ENCODE data around the gene GGA1. TPM values are rescaled to one million over a fixed set of nuclear protein-coding genes. Genes with fewer than 3 reads are reported as not detected.

GGA1 gene
- total and polyA plus RNA-seq, 9 of the 15 experiments (the other 6 are each of a cell fraction or from before 2014, with no cell fraction given), result 1.5 to 69.5 (median 31.6) TPM

DNA sequence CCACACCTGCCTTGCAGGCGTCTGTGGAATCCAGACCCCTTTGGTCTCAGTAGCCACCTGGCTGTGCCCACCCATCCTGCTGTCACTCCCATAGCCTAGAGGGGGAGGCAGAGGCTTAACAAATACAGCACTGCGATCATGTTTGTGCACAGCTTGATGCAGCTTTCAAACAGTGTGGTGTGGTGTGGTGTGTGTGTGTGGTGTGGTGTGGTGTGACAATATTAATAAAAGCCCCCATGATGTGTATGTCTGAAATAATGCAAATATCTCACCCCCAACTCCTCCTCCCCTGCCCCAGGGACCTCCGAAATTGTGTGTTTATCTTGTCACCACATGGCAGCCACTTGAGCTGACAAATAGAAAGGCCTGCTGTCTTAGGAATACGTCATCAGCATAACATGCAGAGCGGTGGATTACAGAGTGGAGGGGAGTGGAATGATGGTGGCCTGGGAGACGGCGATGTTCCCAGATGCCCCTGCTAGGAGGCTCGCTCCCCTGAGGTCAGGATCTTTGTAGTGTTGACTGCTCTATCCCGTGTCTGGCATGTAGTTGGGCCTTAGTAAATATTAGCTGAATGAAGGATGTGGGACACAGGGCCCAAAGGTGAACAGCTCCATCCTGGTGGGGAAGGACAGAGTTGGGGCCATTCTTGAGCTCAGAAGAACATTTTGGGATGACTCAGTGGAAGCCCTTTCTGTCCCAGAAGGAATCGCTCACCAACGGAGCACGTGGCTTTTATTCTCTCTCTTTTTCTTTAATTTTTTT is 52.7 kb downstream of the GGA1 start (continued):
- TF ChIP-seq, protein P1, sequence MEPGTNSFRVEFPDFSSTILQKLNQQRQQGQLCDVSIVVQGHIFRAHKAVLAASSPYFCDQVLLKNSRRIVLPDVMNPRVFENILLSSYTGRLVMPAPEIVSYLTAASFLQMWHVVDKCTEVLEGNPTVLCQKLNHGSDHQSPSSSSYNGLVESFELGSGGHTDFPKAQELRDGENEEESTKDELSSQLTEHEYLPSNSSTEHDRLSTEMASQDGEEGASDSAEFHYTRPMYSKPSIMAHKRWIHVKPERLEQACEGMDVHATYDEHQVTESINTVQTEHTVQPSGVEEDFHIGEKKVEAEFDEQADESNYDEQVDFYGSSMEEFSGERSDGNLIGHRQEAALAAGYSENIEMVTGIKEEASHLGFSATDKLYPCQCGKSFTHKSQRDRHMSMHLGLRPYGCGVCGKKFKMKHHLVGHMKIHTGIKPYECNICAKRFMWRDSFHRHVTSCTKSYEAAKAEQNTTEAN (CRISPR knock-in tag; IDR thresholded peaks at IDR 0.05), result no peak
- TF ChIP-seq HIVEP1 (CRISPR knock-in tag; IDR thresholded peaks at IDR 0.05), result no peak
- TF ChIP-seq, protein P2, sequence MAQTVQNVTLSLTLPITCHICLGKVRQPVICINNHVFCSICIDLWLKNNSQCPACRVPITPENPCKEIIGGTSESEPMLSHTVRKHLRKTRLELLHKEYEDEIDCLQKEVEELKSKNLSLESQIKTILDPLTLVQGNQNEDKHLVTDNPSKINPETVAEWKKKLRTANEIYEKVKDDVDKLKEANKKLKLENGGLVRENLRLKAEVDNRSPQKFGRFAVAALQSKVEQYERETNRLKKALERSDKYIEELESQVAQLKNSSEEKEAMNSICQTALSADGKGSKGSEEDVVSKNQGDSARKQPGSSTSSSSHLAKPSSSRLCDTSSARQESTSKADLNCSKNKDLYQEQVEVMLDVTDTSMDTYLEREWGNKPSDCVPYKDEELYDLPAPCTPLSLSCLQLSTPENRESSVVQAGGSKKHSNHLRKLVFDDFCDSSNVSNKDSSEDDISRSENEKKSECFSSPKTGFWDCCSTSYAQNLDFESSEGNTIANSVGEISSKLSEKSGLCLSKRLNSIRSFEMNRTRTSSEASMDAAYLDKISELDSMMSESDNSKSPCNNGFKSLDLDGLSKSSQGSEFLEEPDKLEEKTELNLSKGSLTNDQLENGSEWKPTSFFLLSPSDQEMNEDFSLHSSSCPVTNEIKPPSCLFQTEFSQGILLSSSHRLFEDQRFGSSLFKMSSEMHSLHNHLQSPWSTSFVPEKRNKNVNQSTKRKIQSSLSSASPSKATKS (CRISPR knock-in tag; IDR thresholded peaks at IDR 0.05), result no peak
- TF ChIP-seq MIER1 (IDR thresholded peaks at IDR 0.05; ENCODE audit: low read depth), result no peak
- TF ChIP-seq STAT5A (IDR thresholded peaks at IDR 0.05; ENCODE audit: borderline replicate concordance, low read length), result no peak
- no peak for TF ChIP-seq ZNF57 (CRISPR knock-in tag; IDR thresholded peaks at IDR 0.05)
- no peak for TF ChIP-seq RBM22 (IDR thresholded peaks at IDR 0.05; ENCODE audit: low read depth, low read length, poor library complexity, severe bottlenecking)
- no peak for TF ChIP-seq RBM39 (optimal IDR thresholded peaks at IDR 0.05; ENCODE audit: low read depth, low read length)
- TF ChIP-seq IFI16 (CRISPR knock-in tag; IDR thresholded peaks at IDR 0.05), result no peak
- no peak for TF ChIP-seq BMI1 (IDR thresholded peaks at IDR 0.05; ENCODE audit: low read length)
- TF ChIP-seq, protein P3, sequence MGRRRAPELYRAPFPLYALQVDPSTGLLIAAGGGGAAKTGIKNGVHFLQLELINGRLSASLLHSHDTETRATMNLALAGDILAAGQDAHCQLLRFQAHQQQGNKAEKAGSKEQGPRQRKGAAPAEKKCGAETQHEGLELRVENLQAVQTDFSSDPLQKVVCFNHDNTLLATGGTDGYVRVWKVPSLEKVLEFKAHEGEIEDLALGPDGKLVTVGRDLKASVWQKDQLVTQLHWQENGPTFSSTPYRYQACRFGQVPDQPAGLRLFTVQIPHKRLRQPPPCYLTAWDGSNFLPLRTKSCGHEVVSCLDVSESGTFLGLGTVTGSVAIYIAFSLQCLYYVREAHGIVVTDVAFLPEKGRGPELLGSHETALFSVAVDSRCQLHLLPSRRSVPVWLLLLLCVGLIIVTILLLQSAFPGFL (CRISPR knock-in tag; IDR thresholded peaks at IDR 0.05), result no peak
- TF ChIP-seq, protein P4, sequence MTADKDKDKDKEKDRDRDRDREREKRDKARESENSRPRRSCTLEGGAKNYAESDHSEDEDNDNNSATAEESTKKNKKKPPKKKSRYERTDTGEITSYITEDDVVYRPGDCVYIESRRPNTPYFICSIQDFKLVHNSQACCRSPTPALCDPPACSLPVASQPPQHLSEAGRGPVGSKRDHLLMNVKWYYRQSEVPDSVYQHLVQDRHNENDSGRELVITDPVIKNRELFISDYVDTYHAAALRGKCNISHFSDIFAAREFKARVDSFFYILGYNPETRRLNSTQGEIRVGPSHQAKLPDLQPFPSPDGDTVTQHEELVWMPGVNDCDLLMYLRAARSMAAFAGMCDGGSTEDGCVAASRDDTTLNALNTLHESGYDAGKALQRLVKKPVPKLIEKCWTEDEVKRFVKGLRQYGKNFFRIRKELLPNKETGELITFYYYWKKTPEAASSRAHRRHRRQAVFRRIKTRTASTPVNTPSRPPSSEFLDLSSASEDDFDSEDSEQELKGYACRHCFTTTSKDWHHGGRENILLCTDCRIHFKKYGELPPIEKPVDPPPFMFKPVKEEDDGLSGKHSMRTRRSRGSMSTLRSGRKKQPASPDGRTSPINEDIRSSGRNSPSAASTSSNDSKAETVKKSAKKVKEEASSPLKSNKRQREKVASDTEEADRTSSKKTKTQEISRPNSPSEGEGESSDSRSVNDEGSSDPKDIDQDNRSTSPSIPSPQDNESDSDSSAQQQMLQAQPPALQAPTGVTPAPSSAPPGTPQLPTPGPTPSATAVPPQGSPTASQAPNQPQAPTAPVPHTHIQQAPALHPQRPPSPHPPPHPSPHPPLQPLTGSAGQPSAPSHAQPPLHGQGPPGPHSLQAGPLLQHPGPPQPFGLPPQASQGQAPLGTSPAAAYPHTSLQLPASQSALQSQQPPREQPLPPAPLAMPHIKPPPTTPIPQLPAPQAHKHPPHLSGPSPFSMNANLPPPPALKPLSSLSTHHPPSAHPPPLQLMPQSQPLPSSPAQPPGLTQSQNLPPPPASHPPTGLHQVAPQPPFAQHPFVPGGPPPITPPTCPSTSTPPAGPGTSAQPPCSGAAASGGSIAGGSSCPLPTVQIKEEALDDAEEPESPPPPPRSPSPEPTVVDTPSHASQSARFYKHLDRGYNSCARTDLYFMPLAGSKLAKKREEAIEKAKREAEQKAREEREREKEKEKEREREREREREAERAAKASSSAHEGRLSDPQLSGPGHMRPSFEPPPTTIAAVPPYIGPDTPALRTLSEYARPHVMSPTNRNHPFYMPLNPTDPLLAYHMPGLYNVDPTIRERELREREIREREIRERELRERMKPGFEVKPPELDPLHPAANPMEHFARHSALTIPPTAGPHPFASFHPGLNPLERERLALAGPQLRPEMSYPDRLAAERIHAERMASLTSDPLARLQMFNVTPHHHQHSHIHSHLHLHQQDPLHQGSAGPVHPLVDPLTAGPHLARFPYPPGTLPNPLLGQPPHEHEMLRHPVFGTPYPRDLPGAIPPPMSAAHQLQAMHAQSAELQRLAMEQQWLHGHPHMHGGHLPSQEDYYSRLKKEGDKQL (CRISPR knock-in tag; IDR thresholded peaks at IDR 0.05; ENCODE audit: borderline replicate concordance), result no peak
- 0 out of 2 replicates have a peak, but pooled peaks have one; percentile 7 for TF ChIP-seq SMC3 (conservative IDR thresholded peaks at IDR 0.05; ENCODE audit: insufficient read depth, low read depth, low read length)
- TF ChIP-seq, protein P5, sequence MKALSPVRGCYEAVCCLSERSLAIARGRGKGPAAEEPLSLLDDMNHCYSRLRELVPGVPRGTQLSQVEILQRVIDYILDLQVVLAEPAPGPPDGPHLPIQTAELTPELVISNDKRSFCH (CRISPR knock-in tag; IDR thresholded peaks at IDR 0.05), result no peak
- TF ChIP-seq, protein P5 (tag; IDR thresholded peaks at IDR 0.05), result no peak
- TF ChIP-seq, protein P6, sequence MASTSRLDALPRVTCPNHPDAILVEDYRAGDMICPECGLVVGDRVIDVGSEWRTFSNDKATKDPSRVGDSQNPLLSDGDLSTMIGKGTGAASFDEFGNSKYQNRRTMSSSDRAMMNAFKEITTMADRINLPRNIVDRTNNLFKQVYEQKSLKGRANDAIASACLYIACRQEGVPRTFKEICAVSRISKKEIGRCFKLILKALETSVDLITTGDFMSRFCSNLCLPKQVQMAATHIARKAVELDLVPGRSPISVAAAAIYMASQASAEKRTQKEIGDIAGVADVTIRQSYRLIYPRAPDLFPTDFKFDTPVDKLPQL (IDR thresholded peaks at IDR 0.05; ENCODE audit: extremely low read depth, insufficient read length), result no peak

Measured in K562 (cell line).